ENCODE results near the gene PRIMA1. TPM values are rescaled to one million over a fixed set of nuclear protein-coding genes. Genes with fewer than 3 reads are reported as not detected.
A peak's percentile ranks its signal among the peaks of the same experiment; 100 is the strongest.

The PRIMA1 gene
- total and polyA plus RNA-seq, 2 donors from 2014 or later = 1.0 to 1.7 TPM

GRCh38 chr14:93720076-93720815 is 68.0 kb downstream of the PRIMA1 start:
- FAIRE-seq = no peak
- DNase-seq = peak in 1 of 5 donors; percentile 31
- no peak for TF ChIP-seq CTCF (IDR thresholded peaks at IDR 0.05; ENCODE audit: borderline replicate concordance, extremely low read depth, insufficient read depth)

GRCh38 chr14:93719256-93719655 is 69.0 kb downstream of the PRIMA1 start:
- TF ChIP-seq CTCF (IDR thresholded peaks at IDR 0.05; ENCODE audit: borderline replicate concordance, extremely low read depth, insufficient read depth) = no peak
- intact Hi-C loops (cut with DNase I) = no loop called here

More at GRCh38 chr14:93720076-93720815, 68.0 kb downstream of the PRIMA1 start:
- no peaks in the 10 kb centered on the region for H3K9me3 ChIP-seq (ENCODE audit: control insufficient read depth in 2 of 3, insufficient read depth in 1 of 3, low read length in 3 of 3)
- no peak overlapping the region for H3K27ac ChIP-seq (ENCODE audit: low read depth in 2 of 2, low read length in 2 of 2)
- H3K27me3 ChIP-seq (ENCODE audit: control insufficient read depth, insufficient read depth, low read length) = no peaks in the 10 kb centered on the region
- intact Hi-C loops (cut with DNase I) = no loop called here
- H3K4me3 ChIP-seq (ENCODE audit: low read length in 3 of 3) = no peak overlapping the region
- no peaks in the 10 kb centered on the region for H3K4me1 ChIP-seq (ENCODE audit: control insufficient read depth in 2 of 3, insufficient read depth in 2 of 3, low read depth in 1 of 3, low read length in 3 of 3)
- H3K9ac ChIP-seq (ENCODE audit: low read length in 3 of 3) = no peak overlapping the region
- H3K36me3 ChIP-seq (ENCODE audit: control insufficient read depth in 2 of 3, insufficient read depth in 3 of 3, low read length in 3 of 3) = no peaks in the 10 kb centered on the region

GRCh38 chr14:93717668-93718320 is 70.5 kb downstream of the PRIMA1 start:
- no peak for DNase-seq
- FAIRE-seq = no peak
- H3K4me1 ChIP-seq (ENCODE audit: control insufficient read depth in 2 of 3, insufficient read depth in 2 of 3, low read depth in 1 of 3, low read length in 3 of 3) = no peaks in the 10 kb centered on the region
- H3K27me3 ChIP-seq (ENCODE audit: control insufficient read depth, insufficient read depth, low read length) = no peaks in the 10 kb centered on the region
- H3K27ac ChIP-seq (ENCODE audit: low read depth in 2 of 2, low read length in 2 of 2) = no peak overlapping the region
- H3K9ac ChIP-seq (ENCODE audit: low read length in 3 of 3) = no peak overlapping the region
- no peaks in the 10 kb centered on the region for H3K9me3 ChIP-seq (ENCODE audit: control insufficient read depth in 2 of 3, insufficient read depth in 1 of 3, low read length in 3 of 3)
- H3K4me3 ChIP-seq (ENCODE audit: low read length in 3 of 3) = no peak overlapping the region
- TF ChIP-seq CTCF (IDR thresholded peaks at IDR 0.05; ENCODE audit: borderline replicate concordance, extremely low read depth, insufficient read depth) = no peak
- intact Hi-C loops (cut with DNase I) = no loop called here
- H3K36me3 ChIP-seq (ENCODE audit: control insufficient read depth in 2 of 3, insufficient read depth in 3 of 3, low read length in 3 of 3) = no peaks in the 10 kb centered on the region

More at GRCh38 chr14:93719256-93719655, 69.0 kb downstream of the PRIMA1 start:
- no peaks in the 10 kb centered on the region for H3K27me3 ChIP-seq (ENCODE audit: control insufficient read depth, insufficient read depth, low read length)
- FAIRE-seq = no peak
- no peak overlapping the region for H3K27ac ChIP-seq (ENCODE audit: low read depth in 2 of 2, low read length in 2 of 2)
- no peaks in the 10 kb centered on the region for H3K4me1 ChIP-seq (ENCODE audit: control insufficient read depth in 2 of 3, insufficient read depth in 2 of 3, low read depth in 1 of 3, low read length in 3 of 3)
- H3K36me3 ChIP-seq (ENCODE audit: control insufficient read depth in 2 of 3, insufficient read depth in 3 of 3, low read length in 3 of 3) = no peaks in the 10 kb centered on the region
- H3K9ac ChIP-seq (ENCODE audit: low read length in 3 of 3) = no peak overlapping the region
- no peak overlapping the region for H3K4me3 ChIP-seq (ENCODE audit: low read length in 3 of 3)
- no peak for DNase-seq
- H3K9me3 ChIP-seq (ENCODE audit: control insufficient read depth in 2 of 3, insufficient read depth in 1 of 3, low read length in 3 of 3) = no peaks in the 10 kb centered on the region
